Astrocyte (in vitro differentiated cells and primary cell): ENCODE results near the gene C1orf105. TPM values are rescaled to one million over a fixed set of nuclear protein-coding genes. Genes with fewer than 3 reads are reported as not detected.
A peak's percentile ranks its signal among the peaks of the same experiment; 100 is the strongest.

ENCODE experiments used
- DNase-seq: peaks from one replicate; pipeline ENCODE4 v3.0.0-alpha.2; 2010; ENCODE audit warnings: low read depth
- FAIRE-seq: peaks from 2 replicates; lab custom pipeline; 2011; peaks lifted over from hg19 to GRCh38; lab: Jason Lieb, UNC
- H2AFZ ChIP-seq: 2 replicates; pipeline ENCODE4 v1.6.0; 2012; ENCODE audit warnings: low read depth, low read length, inconsistent platforms
- H3K27ac ChIP-seq: 2 replicates; pipeline ENCODE4 v1.5.1; 2011; ENCODE audit warnings: low read depth, low read length, inconsistent platforms
- H3K27me3 ChIP-seq: 2 replicates; pipeline ENCODE4 v1.6.0; 2011; ENCODE audit warnings: low read length, inconsistent platforms; ENCODE audit not compliant: insufficient read depth
- H3K36me3 ChIP-seq: 2 replicates; pipeline ENCODE4 v1.5.1; 2011; ENCODE audit warnings: low read length, inconsistent platforms; ENCODE audit not compliant: insufficient read depth
- H3K4me1 ChIP-seq: 2 replicates; pipeline ENCODE4 v1.5.1; 2011; ENCODE audit warnings: low read length, inconsistent platforms; ENCODE audit not compliant: insufficient read depth
- H3K4me2 ChIP-seq: 2 replicates; pipeline ENCODE4 v1.6.0; 2012; ENCODE audit warnings: low read length, inconsistent platforms
- H3K4me3 ChIP-seq: 2 replicates; pipeline ENCODE4 v1.5.1; 2011; ENCODE audit warnings: low read depth, mild to moderate bottlenecking, low read length, inconsistent platforms; ENCODE audit not compliant: insufficient read depth
- H3K79me2 ChIP-seq: 2 replicates; pipeline ENCODE4 v1.6.0; 2012; ENCODE audit warnings: mild to moderate bottlenecking, low read length, inconsistent platforms; ENCODE audit not compliant: insufficient read depth
- H3K9ac ChIP-seq: 2 replicates; pipeline ENCODE4 v1.6.0; 2012; ENCODE audit warnings: mild to moderate bottlenecking, low read length, inconsistent platforms
- H3K9me3 ChIP-seq: 2 replicates; pipeline ENCODE4 v1.5.1; 2012; ENCODE audit warnings: low read depth, mild to moderate bottlenecking, low read length, inconsistent platforms; ENCODE audit not compliant: insufficient read depth
- H4K20me1 ChIP-seq: 2 replicates; pipeline ENCODE4 v1.6.0; 2012; ENCODE audit warnings: low read length, inconsistent platforms; ENCODE audit not compliant: insufficient read depth
- H3K27ac Mint-ChIP-seq: one replicate; pipeline ENCODE4 v1.8.0; 2021; ENCODE audit warnings: mild to moderate bottlenecking, mixed read lengths; ENCODE audit not compliant: unreplicated experiment
- H3K27me3 Mint-ChIP-seq: one replicate; pipeline ENCODE4 v1.8.0; 2021; ENCODE audit warnings: low read depth, mixed read lengths; ENCODE audit not compliant: unreplicated experiment
- H3K36me3 Mint-ChIP-seq: one replicate; pipeline ENCODE4 v1.8.0; 2021; ENCODE audit warnings: low read depth, mixed read lengths; ENCODE audit not compliant: unreplicated experiment
- H3K4me1 Mint-ChIP-seq: one replicate; pipeline ENCODE4 v1.8.0; 2021; ENCODE audit warnings: low read depth, mixed read lengths; ENCODE audit not compliant: unreplicated experiment
- H3K4me3 Mint-ChIP-seq: one replicate; pipeline ENCODE4 v1.8.0; 2021; ENCODE audit warnings: mild to moderate bottlenecking, moderate library complexity, mixed read lengths; ENCODE audit not compliant: unreplicated experiment
- H3K9me3 Mint-ChIP-seq: one replicate; pipeline ENCODE4 v1.8.0; 2021; ENCODE audit warnings: mild to moderate bottlenecking, mixed read lengths; ENCODE audit not compliant: unreplicated experiment
- EZH2 ChIP-seq: IDR thresholded peaks from 2 replicates; pipeline ENCODE4 v1.6.1; 2012; ENCODE audit warnings: mild to moderate bottlenecking, low read length, inconsistent platforms; ENCODE audit not compliant: insufficient read depth
- total RNA-seq: library from RNA; stranded (reverse); gene quantifications from 2 replicates; pipeline ENCODE4 v1.2.1, GENCODE V29; 2021
- TF ChIP-seq, protein P1 (sequence below): IDR thresholded peaks from 2 replicates; pipeline ENCODE4 v1.5.1; 2011; ENCODE audit warnings: low read depth, mild to moderate bottlenecking, inconsistent platforms, low read length, moderate library complexity; ENCODE audit not compliant: insufficient read depth

Gene C1orf105
- total RNA-seq, 1 donor from 2014 or later = not detected

DNA sequence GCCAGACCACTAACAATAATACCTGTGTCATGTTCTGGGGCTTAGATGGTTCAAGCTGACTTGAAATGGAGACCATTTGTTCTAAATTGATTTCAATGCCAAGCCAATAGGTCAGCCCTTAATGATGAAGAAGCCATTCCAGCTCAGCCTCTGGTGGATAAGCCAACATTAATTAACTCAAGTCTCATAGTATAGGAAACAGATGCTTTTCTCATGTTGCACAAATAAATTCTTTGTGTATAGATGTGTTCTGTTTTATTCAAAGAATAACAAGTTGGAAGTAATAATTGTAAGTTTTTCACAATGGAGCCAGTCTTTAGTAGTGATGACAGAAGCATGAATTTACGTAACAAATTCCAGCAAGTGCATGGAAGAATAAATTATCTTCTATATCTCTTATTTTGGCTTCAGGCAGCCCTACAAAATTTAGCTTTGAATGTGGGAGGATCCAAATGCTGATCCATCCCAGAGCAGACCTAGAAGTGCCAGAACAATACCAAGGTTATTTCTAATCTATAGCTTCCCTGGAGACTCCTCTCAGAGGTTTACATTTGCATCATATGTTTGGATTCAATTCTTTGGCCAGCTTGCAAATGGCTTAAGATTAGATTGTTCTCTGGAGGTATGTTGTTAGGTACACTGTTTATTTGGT lies 42.2 kb upstream of the C1orf105 start:
- no peak for FAIRE-seq
- peaks cover 39% of the 10 kb centered on the region for H3K4me1 Mint-ChIP-seq

DNA sequence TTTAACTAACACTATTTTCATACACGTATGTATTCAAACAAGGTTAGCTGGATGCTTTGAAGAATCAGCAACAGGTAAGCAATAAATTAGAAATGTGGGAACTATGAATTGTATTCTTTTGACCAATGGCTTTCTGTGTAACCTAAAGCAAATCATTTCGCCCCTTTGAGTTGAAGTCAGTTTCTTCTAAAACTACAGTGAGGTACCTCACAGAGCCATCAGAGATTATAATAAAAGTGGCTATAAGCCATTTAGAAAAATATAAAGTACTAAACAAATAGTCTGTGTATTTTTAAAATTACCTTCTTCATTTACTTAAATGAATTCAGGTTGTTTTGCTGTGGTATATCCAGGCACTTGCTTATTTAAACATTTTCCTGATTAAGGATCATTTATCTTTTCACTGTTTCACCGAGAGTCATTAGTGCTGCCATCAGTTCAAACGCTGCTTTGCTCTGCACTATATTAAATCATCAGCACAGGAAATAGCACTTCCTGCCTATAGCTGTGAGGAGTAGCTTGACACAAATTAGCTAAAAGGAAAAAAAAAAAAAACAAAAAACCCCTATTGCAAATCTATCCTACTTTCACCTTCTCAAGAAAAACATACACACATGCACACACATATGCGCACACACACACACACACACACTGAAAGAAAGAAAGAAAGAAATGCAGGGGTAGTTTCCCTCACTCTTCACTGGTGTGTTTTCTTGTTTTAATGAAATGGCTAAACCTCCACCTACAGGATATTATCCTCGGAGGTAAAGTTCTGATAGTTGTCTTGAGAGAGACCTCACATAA lies 39.8 kb upstream of the C1orf105 start:
- Histone ChIP-seq H3K9me3 (no peaks in the 10 kb centered on the region), H2AFZ (no peak overlapping the region), H4K20me1 (no peaks in the 10 kb centered on the region), H3K27me3 (no peaks in the 10 kb centered on the region), H3K4me2 (peak overlapping the region; percentile 31), H3K4me3 (no peak overlapping the region), H3K4me1 (peaks cover 26% of the 10 kb centered on the region), H3K9ac (no peak overlapping the region), H3K79me2 (no peaks in the 10 kb centered on the region), H3K36me3 (no peaks in the 10 kb centered on the region), H3K27ac (no peak overlapping the region)
- peaks cover 5% of the 10 kb centered on the region for H3K36me3 Mint-ChIP-seq
- no peak for FAIRE-seq
- DNase-seq = peak; percentile 31
- TF ChIP-seq, protein P1, sequence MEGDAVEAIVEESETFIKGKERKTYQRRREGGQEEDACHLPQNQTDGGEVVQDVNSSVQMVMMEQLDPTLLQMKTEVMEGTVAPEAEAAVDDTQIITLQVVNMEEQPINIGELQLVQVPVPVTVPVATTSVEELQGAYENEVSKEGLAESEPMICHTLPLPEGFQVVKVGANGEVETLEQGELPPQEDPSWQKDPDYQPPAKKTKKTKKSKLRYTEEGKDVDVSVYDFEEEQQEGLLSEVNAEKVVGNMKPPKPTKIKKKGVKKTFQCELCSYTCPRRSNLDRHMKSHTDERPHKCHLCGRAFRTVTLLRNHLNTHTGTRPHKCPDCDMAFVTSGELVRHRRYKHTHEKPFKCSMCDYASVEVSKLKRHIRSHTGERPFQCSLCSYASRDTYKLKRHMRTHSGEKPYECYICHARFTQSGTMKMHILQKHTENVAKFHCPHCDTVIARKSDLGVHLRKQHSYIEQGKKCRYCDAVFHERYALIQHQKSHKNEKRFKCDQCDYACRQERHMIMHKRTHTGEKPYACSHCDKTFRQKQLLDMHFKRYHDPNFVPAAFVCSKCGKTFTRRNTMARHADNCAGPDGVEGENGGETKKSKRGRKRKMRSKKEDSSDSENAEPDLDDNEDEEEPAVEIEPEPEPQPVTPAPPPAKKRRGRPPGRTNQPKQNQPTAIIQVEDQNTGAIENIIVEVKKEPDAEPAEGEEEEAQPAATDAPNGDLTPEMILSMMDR = no peak
- no peak for TF ChIP-seq EZH2
- no peak overlapping the region for H3K4me3 Mint-ChIP-seq
- H3K27ac Mint-ChIP-seq = peak overlapping the region; percentile 58
- H3K9me3 Mint-ChIP-seq = no peaks in the 10 kb centered on the region
- no peaks in the 10 kb centered on the region for H3K27me3 Mint-ChIP-seq
- H3K4me1 Mint-ChIP-seq = peaks cover 44% of the 10 kb centered on the region

More for the DNA sequence above, 42.2 kb upstream of the C1orf105 start:
- peaks cover 5% of the 10 kb centered on the region for H3K36me3 Mint-ChIP-seq
- H3K36me3 ChIP-seq = no peaks in the 10 kb centered on the region
- TF ChIP-seq, protein P1 = no peak
- no peak for TF ChIP-seq EZH2
- no peak overlapping the region for H3K4me2 ChIP-seq
- no peaks in the 10 kb centered on the region for H4K20me1 ChIP-seq
- DNase-seq = no peak
- H3K27ac Mint-ChIP-seq = no peak overlapping the region
- no peaks in the 10 kb centered on the region for H3K9me3 Mint-ChIP-seq
- H3K4me1 ChIP-seq = peaks cover 14% of the 10 kb centered on the region
- H3K27me3 Mint-ChIP-seq = no peaks in the 10 kb centered on the region
- no peaks in the 10 kb centered on the region for H3K79me2 ChIP-seq
- no peak overlapping the region for H3K9ac ChIP-seq
- no peaks in the 10 kb centered on the region for H3K9me3 ChIP-seq
- no peak overlapping the region for H3K4me3 Mint-ChIP-seq
- no peak overlapping the region for H2AFZ ChIP-seq
- no peak overlapping the region for H3K4me3 ChIP-seq
- no peaks in the 10 kb centered on the region for H3K27me3 ChIP-seq
- H3K27ac ChIP-seq = no peak overlapping the region

DNA sequence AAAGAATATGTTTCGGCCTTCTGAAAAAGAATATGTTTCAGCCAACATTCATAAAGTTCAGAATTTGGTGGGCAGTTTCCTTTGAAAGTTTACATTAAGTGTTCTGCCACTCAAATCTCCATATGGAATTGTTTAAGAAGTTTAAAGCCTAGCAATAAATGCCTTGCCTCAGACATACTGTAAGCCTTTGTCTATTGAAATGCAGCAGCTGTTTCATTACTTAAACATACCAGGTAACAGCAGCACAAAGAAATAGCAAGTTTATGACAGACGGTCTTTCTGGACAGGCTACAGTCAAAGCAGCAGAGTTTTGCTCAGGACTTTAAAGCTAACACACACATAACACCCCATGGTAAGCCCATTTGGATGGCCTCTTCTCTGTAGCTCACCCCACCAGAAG lies 38.5 kb upstream of the C1orf105 start:
- Histone ChIP-seq H4K20me1 (no peaks in the 10 kb centered on the region), H3K79me2 (no peaks in the 10 kb centered on the region), H3K4me2 (no peak overlapping the region), H3K4me1 (peaks cover 26% of the 10 kb centered on the region), H3K9ac (no peak overlapping the region), H3K4me3 (no peak overlapping the region), H3K27ac (no peak overlapping the region), H3K9me3 (no peaks in the 10 kb centered on the region), H2AFZ (peak overlapping the region; percentile 6), H3K36me3 (no peaks in the 10 kb centered on the region), H3K27me3 (no peaks in the 10 kb centered on the region)
- H3K9me3 Mint-ChIP-seq = no peaks in the 10 kb centered on the region
- no peaks in the 10 kb centered on the region for H3K27me3 Mint-ChIP-seq
- no peak overlapping the region for H3K4me3 Mint-ChIP-seq
- no peak for TF ChIP-seq EZH2
- TF ChIP-seq, protein P1 = no peak
- peaks cover 6% of the 10 kb centered on the region for H3K36me3 Mint-ChIP-seq
- DNase-seq = no peak
- peak overlapping the region; percentile 0 for H3K27ac Mint-ChIP-seq
- peaks cover 48% of the 10 kb centered on the region for H3K4me1 Mint-ChIP-seq
- FAIRE-seq = peak; percentile 34
